GM12865 (cell line): ENCODE results near the gene GRID1.

Experiments
- DNase-seq: peaks from one replicate; pipeline ENCODE4 v3.0.0; 2010; ENCODE audit warnings: low read depth
- H3K4me3 ChIP-seq: 2 replicates; pipeline ENCODE4 v1.5.1; 2011; ENCODE audit warnings: mild to moderate bottlenecking, low read depth, low read length, control low read depth
- CTCF ChIP-seq: IDR thresholded peaks from 2 replicates; pipeline ENCODE4 v1.5.1; 2011; ENCODE audit warnings: low read length, control low read depth, low read depth, inconsistent platforms; ENCODE audit not compliant: insufficient read depth; ENCODE audit errors: missing control alignments

Gene GRID1

GRCh38 chr10:86370006-86370585, 3.5 kb upstream of the GRID1 start:
- DNase-seq: no peak
- TF ChIP-seq CTCF: no peak
- no peak overlapping the region for H3K4me3 ChIP-seq

DNA sequence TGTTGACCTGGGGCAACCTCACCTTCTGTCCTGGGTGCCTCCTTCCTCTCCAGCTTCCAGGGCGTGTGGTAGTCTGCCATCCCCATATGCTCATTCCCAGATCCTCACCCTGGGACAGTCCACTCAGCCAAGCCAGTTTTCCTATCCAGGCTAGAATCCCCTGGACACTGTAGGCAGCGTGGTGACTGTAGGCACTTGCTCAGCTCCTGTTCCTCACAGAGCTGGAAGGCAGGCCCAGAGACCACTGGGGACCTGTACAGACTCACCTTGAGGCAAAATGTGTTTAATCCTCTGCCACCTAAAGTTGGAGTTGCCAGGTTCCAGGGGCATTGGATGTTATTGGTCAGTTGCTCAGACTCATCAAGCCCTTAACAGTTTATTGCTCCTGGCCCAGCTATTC, 2.4 kb upstream of the GRID1 start:
- H3K4me3 ChIP-seq: no peak overlapping the region
- DNase-seq: no peak
- no peak for TF ChIP-seq CTCF

DNA sequence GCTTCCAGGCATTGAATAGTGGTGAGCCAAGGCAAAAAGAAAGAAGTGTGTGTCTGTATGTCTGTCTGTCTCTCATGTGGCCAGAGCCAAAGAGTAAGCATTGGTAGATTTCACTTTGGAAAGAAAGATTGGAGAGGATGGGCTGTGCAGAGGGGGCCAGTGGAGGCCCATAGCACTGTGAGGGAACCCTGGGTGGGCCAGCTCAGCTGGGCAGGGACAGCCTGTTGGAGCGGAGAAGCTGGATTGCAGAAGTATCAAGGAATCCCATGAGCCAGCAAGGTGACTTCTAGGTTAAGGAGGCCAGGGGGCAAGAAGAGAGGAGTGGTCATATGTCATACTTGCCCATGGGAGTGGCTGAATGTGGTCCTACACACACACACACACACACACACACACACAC, 1.5 kb upstream of the GRID1 start:
- no peak overlapping the region for H3K4me3 ChIP-seq
- no peak for TF ChIP-seq CTCF
- DNase-seq: no peak

DNA sequence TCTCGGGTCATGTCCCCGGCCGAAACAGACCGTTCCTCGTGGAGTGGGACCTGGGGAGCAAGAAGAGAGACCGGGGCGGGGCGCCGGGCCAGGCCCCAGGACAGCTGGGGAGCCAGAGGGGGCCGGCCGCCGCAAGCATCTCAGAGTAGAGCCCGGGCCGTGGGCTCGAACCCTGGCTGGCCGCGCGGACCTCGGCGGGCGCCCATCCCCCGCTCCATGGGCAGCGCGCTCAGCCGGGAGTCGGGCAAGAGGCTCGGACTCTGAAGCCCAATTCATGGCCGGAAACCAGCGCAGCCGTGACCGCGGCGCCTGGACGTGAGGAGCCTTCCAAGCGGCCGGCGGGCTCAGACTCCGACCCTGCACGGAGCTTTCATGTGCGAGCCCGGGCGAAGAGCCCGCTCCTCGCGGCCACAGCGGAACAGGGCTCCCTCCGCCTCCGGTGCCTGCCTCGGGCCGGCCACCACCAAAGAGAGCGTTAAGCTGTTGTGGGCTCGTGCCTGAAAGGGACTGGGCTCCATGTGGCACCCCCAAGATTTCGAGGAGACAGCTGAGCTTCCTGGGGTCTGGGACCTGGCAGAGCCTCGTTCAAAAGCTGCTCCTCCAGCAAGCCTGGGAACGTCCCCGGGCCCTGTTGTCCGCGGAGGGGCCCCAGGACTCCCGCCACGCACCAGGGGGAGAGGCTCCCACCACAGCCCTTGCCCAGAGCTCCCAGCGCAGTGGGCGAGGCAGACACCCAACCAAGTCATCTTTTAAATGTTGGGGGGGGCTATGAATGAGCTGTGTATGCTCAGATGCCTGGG, 757 bp upstream of the GRID1 start:
- no peak overlapping the region for H3K4me3 ChIP-seq
- no peak for TF ChIP-seq CTCF
- DNase-seq: no peak

- DNase-seq: no peak
- TF ChIP-seq CTCF: no peak
- H3K4me3 ChIP-seq: no peak overlapping the region
These were observed 232 bp upstream of the GRID1 start for GRCh38 chr10:86366902-86367151.

DNA sequence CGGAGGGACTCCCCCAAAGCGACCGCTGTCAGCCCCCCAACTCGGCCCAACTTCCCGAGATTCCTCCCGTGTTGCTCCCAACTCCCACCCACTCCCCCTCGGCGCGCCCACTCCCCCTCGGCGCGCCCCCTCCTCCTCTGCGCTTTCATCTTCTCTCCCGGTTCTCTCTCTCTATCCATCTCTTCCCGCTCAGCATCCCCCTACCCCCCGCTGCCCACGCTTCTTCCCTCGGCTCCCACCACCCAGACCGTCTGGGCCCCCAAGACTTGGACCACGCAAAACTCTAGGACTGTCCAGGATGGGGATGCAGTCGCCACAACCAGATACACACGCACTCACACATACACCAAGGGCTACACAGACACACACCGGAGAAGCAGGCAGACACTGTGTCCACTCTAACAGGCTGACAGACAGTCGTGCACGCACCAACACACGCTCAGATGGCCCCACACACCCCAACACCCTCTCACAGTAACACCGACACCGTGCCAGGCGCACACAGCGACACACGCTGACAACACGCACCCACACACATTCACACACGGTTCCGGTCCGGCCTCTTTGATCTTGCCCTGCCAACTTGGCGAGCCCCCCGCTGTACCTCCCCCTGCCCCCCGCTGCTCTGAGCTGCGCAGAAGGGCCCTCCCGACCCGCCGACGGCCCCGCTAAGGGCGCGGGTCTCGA, 1.1 kb downstream of the GRID1 start:
- TF ChIP-seq CTCF: no peak
- H3K4me3 ChIP-seq: no peak overlapping the region
- no peak for DNase-seq
